HG03520 (cell line): ENCODE results near the gene P2RX4.
"Not testable (repeated sequence)": the region's sequence is repeated elsewhere in the genome, so short reads cannot be mapped to it uniquely, and the experiment has no call there.

Source experiments
- ATAC-seq: cut with Tn5 transposase; IDR thresholded peaks from one replicate; pipeline ENCODE4 v1.9.1; 2021; ENCODE audit warnings: mild to moderate bottlenecking, moderate library complexity; ENCODE audit not compliant: unreplicated experiment

P2RX4 gene

GRCh38 chr12:121209624-121210572, at the start of gene P2RX4:
Gene P2RX4 (plus strand): TSS chr12:121210129. CDS start chr12:121210165, 36 bp downstream.
- ATAC-seq, result peak; percentile 68

GRCh38 chr12:121162384-121162783, 47.5 kb upstream of the P2RX4 start:
- no peak for ATAC-seq

GRCh38 chr12:121162985-121163384, 46.9 kb upstream of the P2RX4 start:
- no peak for ATAC-seq

- ATAC-seq, result not testable (repeated sequence)
Measured at GRCh38 chr12:121164839-121165238, 45.1 kb upstream of the P2RX4 start.

- ATAC-seq, result no peak
Measured at GRCh38 chr12:121165316-121165715, 44.6 kb upstream of the P2RX4 start.

- no peak for ATAC-seq
Measured at GRCh38 chr12:121166356-121166755, 43.6 kb upstream of the P2RX4 start.

- ATAC-seq, result no peak
Measured at GRCh38 chr12:121167232-121167820, 42.6 kb upstream of the P2RX4 start.

- no peak for ATAC-seq
Measured at GRCh38 chr12:121167951-121168350, 42.0 kb upstream of the P2RX4 start.

- no peak for ATAC-seq
Measured at GRCh38 chr12:121170151-121170550, 39.8 kb upstream of the P2RX4 start.

- ATAC-seq, result no peak
Measured at GRCh38 chr12:121170611-121171260, 39.2 kb upstream of the P2RX4 start.

- no peak for ATAC-seq
Measured at GRCh38 chr12:121172145-121172544, 37.8 kb upstream of the P2RX4 start.

GRCh38 chr12:121175383-121176119, 34.4 kb upstream of the P2RX4 start:
- ATAC-seq, result no peak

GRCh38 chr12:121176826-121177529, 33.0 kb upstream of the P2RX4 start:
- ATAC-seq, result no peak

GRCh38 chr12:121181181-121181580, 28.7 kb upstream of the P2RX4 start:
- ATAC-seq, result no peak

- ATAC-seq, result no peak
Measured at GRCh38 chr12:121182222-121182893, 27.6 kb upstream of the P2RX4 start.

GRCh38 chr12:121184425-121184824, 25.5 kb upstream of the P2RX4 start:
- ATAC-seq, result no peak

- ATAC-seq, result no peak
Measured at GRCh38 chr12:121184984-121185889, 24.7 kb upstream of the P2RX4 start.

GRCh38 chr12:121186826-121187225, 23.1 kb upstream of the P2RX4 start:
- ATAC-seq, result no peak

GRCh38 chr12:121187501-121187900, 22.4 kb upstream of the P2RX4 start:
- ATAC-seq, result no peak
